Measurements from ENCODE around the gene PRIMPOL.

GRCh38 chr4:184715526-184715925 is 66.0 kb downstream of the PRIMPOL start:
- no peak for TF ChIP-seq CTCF (IDR thresholded peaks at IDR 0.05 in 2 of 3, conservative IDR thresholded peaks at IDR 0.05 in 1 of 3; ENCODE audit: insufficient read depth in 2 of 3, low read depth in 1 of 3, low read length in 3 of 3)
- TF ChIP-seq RAD21 (CRISPR knock-in tag; conservative IDR thresholded peaks at IDR 0.05 in 1 of 2, IDR thresholded peaks at IDR 0.05 in 1 of 2): no peak
- TF ChIP-seq ZFP1 (CRISPR knock-in tag; IDR thresholded peaks at IDR 0.05): no peak
- TF ChIP-seq BCLAF1 (IDR thresholded peaks at IDR 0.05; ENCODE audit: borderline replicate concordance in 1 of 2, control insufficient read depth in 1 of 2, low read depth in 2 of 2, low read length in 1 of 2): no peak
- TF ChIP-seq EP300 (IDR thresholded peaks at IDR 0.05; ENCODE audit: low read length): no peak
- TF ChIP-seq SP2 (IDR thresholded peaks at IDR 0.05; ENCODE audit: extremely low read depth, low read depth, low read length, poor library complexity, severe bottlenecking): no peak
- TF ChIP-seq THRAP3 (IDR thresholded peaks at IDR 0.05; ENCODE audit: borderline replicate concordance): no peak

Data from K562 (cell line).